SK-N-SH (cell line): Measurements from ENCODE around the gene FOXL1.

Source experiments
- CTCF ChIP-seq: fragments of 200-600 bp; sonication (generic); IDR thresholded peaks from 2 replicates; pipeline ENCODE4 v1.6.1; 2017; ENCODE audit warnings: antibody characterized with exemption, mild to moderate bottlenecking, moderate library complexity
- FOXM1 ChIP-seq: IDR thresholded peaks from 2 replicates; pipeline ENCODE4 v1.4.0; 2012; ENCODE audit warnings: low read depth, mild to moderate bottlenecking
- NFIC ChIP-seq: IDR thresholded peaks from 2 replicates; pipeline ENCODE4 v1.4.0; 2012; ENCODE audit warnings: borderline replicate concordance
- REST ChIP-seq: IDR thresholded peaks from 2 replicates; pipeline ENCODE4 v1.6.1; 2012; ENCODE audit warnings: mild to moderate bottlenecking, low read depth, low read length, moderate library complexity
- SMC3 ChIP-seq: IDR thresholded peaks from 2 replicates; pipeline ENCODE4 v1.6.1; 2012; ENCODE audit warnings: low read depth, low read length, improper control_type of control experiment

- no peak for TF ChIP-seq NFIC
- TF ChIP-seq REST: no peak
- TF ChIP-seq CTCF: no peak
- no peak for TF ChIP-seq SMC3
- TF ChIP-seq FOXM1: no peak
These were observed 6.3 kb upstream of the FOXL1 start for GRCh38 chr16:86572041-86572521.
